Measurements from ENCODE around the gene CD40LG. TPM values are rescaled to one million over a fixed set of nuclear protein-coding genes. Genes with fewer than 3 reads are reported as not detected.

CD40LG gene
- total RNA-seq (2022; extraction: Qiagen RNA extraction) = not detected in 5 replicates

GRCh38 chrX:136647677-136648360 lies at the start of gene CD40LG:
Gene CD40LG, plus strand, starts transcription at chrX:136648158. Its CDS starts 91 bp downstream, at chrX:136648249.

Other genes with a start within 250 kb of the CD40LG start
- gene BRS3, start 160.2 kb upstream of the CD40LG start, total RNA-seq (2022; extraction: Qiagen RNA extraction) = not detected in 5 replicates
- 45.5 to 73.7 TPM (median 56.2 TPM) in 5 replicates for gene HTATSF1, start 150.6 kb upstream of the CD40LG start, total RNA-seq (2022; extraction: Qiagen RNA extraction)
- not detected in 5 replicates for gene VGLL1, start 115.9 kb upstream of the CD40LG start, total RNA-seq (2022; extraction: Qiagen RNA extraction)
- 0.13 to 0.23 TPM (median 0.16 TPM) in 5 replicates for gene ARHGEF6, start 132.8 kb downstream of the CD40LG start, total RNA-seq (2022; extraction: Qiagen RNA extraction)
- gene RBMX, start 232.6 kb downstream of the CD40LG start, total RNA-seq (2022; extraction: Qiagen RNA extraction) = 204 to 286 TPM (median 217 TPM) in 5 replicates

Data from A549 treated with CORT108297 at 1 μM for 4 hours (cell line).